Vagina (tissue), 2 donors: ENCODE data around the gene CCL25. TPM values are rescaled to one million over a fixed set of nuclear protein-coding genes. Genes with fewer than 3 reads are reported as not detected.

Source experiments
- DNase-seq, 2 donors: peaks; one replicate each; pipeline ENCODE4 v3.0.0-alpha.2; 2017; ENCODE audit errors: extremely low spot score in 2 of 2
- H3K27ac ChIP-seq: fragments of 200-600 bp; sonication (generic); one replicate; pipeline ENCODE4 v1.5.1; 2019
- H3K27me3 ChIP-seq: fragments of 200-600 bp; sonication (generic); one replicate; pipeline ENCODE4 v1.5.1; 2019
- H3K36me3 ChIP-seq, 2 donors: fragments of 200-600 bp; sonication (generic); one replicate each; pipeline ENCODE4 v1.5.1; 2017 to 2019
- H3K4me1 ChIP-seq: fragments of 200-600 bp; sonication (generic); one replicate; pipeline ENCODE4 v1.5.1; 2019
- H3K4me3 ChIP-seq, 2 donors: fragments of 200-600 bp; sonication (generic); 1 replicate in 1 of 2; 2 replicates in 1 of 2; pipeline ENCODE4 v1.5.1; 2016 to 2019
- H3K9me3 ChIP-seq: fragments of 200-600 bp; sonication (generic); one replicate; pipeline ENCODE4 v1.5.1; 2019
- POLR2A ChIP-seq, 2 donors: fragments of 450-650 bp; IDR thresholded peaks; one replicate each; pipeline ENCODE4 v1.6.1; 2017; ENCODE audit warnings: antibody characterized with exemption in 2 of 2, mild to moderate bottlenecking in 2 of 2, moderate library complexity in 2 of 2
- POLR2AphosphoS5 ChIP-seq, 2 donors: sonication (generic); formaldehyde crosslinking; IDR thresholded peaks; one replicate each; pipeline ENCODE4 v1.9.0; 2017; ENCODE audit warnings: antibody characterized with exemption in 2 of 2, mild to moderate bottlenecking in 2 of 2, low read depth in 1 of 2; ENCODE audit not compliant: insufficient read depth in 1 of 2
- intact Hi-C: fragments of 100-400 bp; cut with DNase I; formaldehyde crosslinking; loops from one replicate; pipeline ENCODE4 v1.15.1; 2023
- total RNA-seq: library from RNA; depleted of rRNA; stranded (reverse); fragments of >200 nt; gene quantifications from one replicate; pipeline ENCODE4 v1.2.3, GENCODE V29; 2016
- TF ChIP-seq, protein P1 (sequence below), 3 experiments: fragments of 450-650 bp in 2 of 3; fragments of 200-600 bp in 1 of 3; sonication (generic) in 1 of 3; IDR thresholded peaks; one replicate each; pipeline ENCODE4 v1.5.1; 2017 to 2019; ENCODE audit warnings: antibody characterized with exemption in 3 of 3, mild to moderate bottlenecking in 2 of 3, moderate library complexity in 2 of 3

CCL25 gene
- total RNA-seq, 1 donor from 2014 or later, result not detected

DNA sequence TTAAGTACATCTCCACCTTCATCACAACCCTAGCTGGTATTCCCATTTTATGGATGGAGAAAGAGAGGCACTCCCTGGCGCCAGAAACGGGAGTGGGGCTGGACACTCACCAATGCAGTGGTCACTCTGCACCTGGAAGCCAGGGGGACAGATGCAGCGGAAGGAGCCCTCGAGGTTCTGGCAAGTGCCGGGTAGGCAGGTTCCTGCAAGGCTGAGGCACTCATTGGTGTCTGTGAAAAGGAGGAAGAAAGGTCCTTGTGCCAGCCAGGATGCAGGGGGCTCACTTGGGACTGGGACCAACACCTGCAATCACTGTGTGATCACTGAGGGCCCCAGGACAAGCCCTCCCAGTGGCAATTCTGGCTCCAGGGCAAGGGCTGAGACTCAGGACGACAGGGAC, 41.8 kb downstream of the CCL25 start:
- TF ChIP-seq, protein P1, sequence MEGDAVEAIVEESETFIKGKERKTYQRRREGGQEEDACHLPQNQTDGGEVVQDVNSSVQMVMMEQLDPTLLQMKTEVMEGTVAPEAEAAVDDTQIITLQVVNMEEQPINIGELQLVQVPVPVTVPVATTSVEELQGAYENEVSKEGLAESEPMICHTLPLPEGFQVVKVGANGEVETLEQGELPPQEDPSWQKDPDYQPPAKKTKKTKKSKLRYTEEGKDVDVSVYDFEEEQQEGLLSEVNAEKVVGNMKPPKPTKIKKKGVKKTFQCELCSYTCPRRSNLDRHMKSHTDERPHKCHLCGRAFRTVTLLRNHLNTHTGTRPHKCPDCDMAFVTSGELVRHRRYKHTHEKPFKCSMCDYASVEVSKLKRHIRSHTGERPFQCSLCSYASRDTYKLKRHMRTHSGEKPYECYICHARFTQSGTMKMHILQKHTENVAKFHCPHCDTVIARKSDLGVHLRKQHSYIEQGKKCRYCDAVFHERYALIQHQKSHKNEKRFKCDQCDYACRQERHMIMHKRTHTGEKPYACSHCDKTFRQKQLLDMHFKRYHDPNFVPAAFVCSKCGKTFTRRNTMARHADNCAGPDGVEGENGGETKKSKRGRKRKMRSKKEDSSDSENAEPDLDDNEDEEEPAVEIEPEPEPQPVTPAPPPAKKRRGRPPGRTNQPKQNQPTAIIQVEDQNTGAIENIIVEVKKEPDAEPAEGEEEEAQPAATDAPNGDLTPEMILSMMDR (IDR thresholded peaks at IDR 0.05), result no peak
- TF ChIP-seq POLR2A (IDR thresholded peaks at IDR 0.05), result no peak
- Histone ChIP-seq H3K4me1 (no peaks in the 10 kb centered on the region), H3K36me3 (no peaks in the 10 kb centered on the region), H3K27ac (no peak overlapping the region), H3K4me3 (no peak overlapping the region), H3K27me3 (no peaks in the 10 kb centered on the region), H3K9me3 (peaks cover 20% of the 10 kb centered on the region)
- DNase-seq, result no peak
- intact Hi-C loops, result no loop called here

DNA sequence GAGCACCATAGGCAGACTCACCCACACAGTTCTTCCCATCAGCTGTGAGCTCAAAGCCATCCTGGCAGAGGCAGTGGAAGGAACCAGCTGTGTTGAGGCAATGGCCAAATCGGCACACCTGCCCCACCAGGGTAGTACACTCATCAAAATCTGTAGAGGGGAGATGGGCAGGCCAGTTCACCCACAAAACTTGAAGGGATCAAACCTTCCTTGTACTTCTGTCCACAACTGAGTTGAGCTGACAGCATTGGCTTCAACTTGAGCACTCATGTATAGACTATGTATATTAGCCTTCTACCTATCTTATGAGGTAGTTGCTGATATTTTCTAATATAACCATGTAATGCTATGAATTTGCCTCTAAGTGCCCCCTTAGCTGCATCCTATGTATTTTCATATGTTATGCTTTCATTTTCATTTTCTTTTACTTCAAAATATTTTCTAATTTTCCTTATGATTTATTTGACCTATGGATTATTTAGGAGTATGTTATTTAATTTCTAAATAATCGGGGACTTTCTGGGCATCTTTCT, 42.9 kb downstream of the CCL25 start:
- intact Hi-C loops, result no loop called here
- Histone ChIP-seq H3K4me3 (no peak overlapping the region), H3K4me1 (no peaks in the 10 kb centered on the region), H3K27ac (no peak overlapping the region), H3K27me3 (no peaks in the 10 kb centered on the region), H3K36me3 (no peaks in the 10 kb centered on the region), H3K9me3 (peaks cover 20% of the 10 kb centered on the region)
- DNase-seq, result no peak
- TF ChIP-seq POLR2AphosphoS5 (IDR thresholded peaks at IDR 0.05; ENCODE audit: insufficient read depth in 1 of 2, low read depth in 1 of 2) (no peak), POLR2A (IDR thresholded peaks at IDR 0.05) (no peak)
- TF ChIP-seq, protein P1 (IDR thresholded peaks at IDR 0.05), result no peak

- Histone ChIP-seq H3K4me1 (no peaks in the 10 kb centered on the region), H3K9me3 (peaks cover 20% of the 10 kb centered on the region), H3K27me3 (no peaks in the 10 kb centered on the region), H3K36me3 (no peaks in the 10 kb centered on the region), H3K27ac (no peak overlapping the region), H3K4me3 (no peak overlapping the region)
- no peak for DNase-seq
- intact Hi-C loops, result no loop called here
- TF ChIP-seq, protein P1 (IDR thresholded peaks at IDR 0.05), result no peak
- TF ChIP-seq POLR2A (IDR thresholded peaks at IDR 0.05) (no peak), POLR2AphosphoS5 (IDR thresholded peaks at IDR 0.05; ENCODE audit: insufficient read depth in 1 of 2, low read depth in 1 of 2) (no peak)
These were observed 43.5 kb downstream of the CCL25 start for GRCh38 chr19:8096071-8096470.

DNA sequence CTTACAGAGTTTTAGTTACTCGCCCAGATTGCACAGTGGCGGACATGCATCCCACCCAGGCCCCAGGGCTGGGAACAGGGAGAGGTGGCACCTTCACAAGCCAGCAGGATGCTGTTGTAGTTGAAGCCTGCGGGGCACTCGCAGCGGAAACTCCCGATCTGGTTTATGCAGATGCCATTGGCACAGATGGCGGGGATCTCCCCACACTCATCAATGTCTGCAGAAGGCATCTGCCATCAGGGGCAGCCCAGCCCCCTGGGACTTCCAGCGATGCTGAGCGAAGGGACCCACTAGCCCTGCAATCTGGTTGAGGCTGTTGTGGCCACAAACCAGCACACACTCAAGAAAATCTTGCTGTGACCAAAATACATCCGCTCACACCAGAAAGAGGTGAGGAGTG, 44.6 kb downstream of the CCL25 start:
- TF ChIP-seq, protein P1 (IDR thresholded peaks at IDR 0.05), result no peak
- Histone ChIP-seq H3K4me1 (no peaks in the 10 kb centered on the region), H3K27ac (no peak overlapping the region), H3K9me3 (peaks cover 20% of the 10 kb centered on the region), H3K36me3 (no peaks in the 10 kb centered on the region), H3K4me3 (no peak overlapping the region), H3K27me3 (no peaks in the 10 kb centered on the region)
- no peak for DNase-seq
- intact Hi-C loops, result no loop called here

DNA sequence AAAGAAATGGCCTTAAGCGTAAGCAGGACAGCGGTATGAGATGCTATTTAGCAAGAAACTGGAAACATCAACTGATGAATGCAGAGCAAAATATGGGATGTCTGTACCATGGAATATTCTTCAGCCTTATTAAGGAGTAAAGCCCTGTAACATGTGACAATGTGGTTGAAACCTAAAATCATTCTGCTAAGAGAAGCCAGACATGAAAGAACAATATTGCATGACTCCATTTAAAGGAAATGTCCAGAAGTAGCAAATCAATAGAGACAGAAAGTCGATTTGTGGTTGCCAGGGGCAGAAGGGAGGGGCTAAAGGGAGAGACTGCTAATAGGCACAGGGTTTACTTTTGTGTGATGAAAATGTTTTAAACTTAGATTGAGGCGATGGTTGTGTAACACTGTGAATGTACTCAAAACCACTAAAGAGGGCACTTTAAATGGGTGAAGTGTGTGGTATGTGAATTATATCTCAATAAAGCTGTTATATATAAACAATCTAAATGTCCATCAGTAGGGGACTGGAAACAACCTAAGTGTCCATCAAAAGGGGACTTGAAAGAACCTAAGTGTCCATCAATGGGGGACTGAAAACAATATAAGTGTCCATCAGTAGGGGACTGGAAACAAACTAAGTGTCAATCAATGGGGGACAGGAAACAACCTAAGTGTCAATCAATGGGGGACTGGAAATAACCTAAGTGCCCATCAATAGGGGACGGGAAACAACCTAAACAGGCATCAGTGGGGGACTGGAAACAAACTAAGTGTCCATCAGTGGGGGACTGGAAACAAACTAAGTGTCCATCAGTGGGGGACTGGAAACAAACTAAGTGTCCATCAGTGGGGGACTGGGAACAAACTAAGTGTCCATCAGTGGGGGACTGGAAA, 45.4 kb downstream of the CCL25 start:
- Histone ChIP-seq H3K4me1 (no peaks in the 10 kb centered on the region), H3K9me3 (peaks cover 20% of the 10 kb centered on the region), H3K27ac (no peak overlapping the region), H3K27me3 (no peaks in the 10 kb centered on the region), H3K4me3 (no peak overlapping the region), H3K36me3 (no peaks in the 10 kb centered on the region)
- DNase-seq, result no peak
- intact Hi-C loops, result no loop called here
- TF ChIP-seq, protein P1 (IDR thresholded peaks at IDR 0.05), result no peak
- TF ChIP-seq POLR2A (IDR thresholded peaks at IDR 0.05), result no peak
- no peak for TF ChIP-seq POLR2AphosphoS5 (IDR thresholded peaks at IDR 0.05; ENCODE audit: insufficient read depth in 1 of 2, low read depth in 1 of 2)
